Measurements from ENCODE around the gene ADAM23. TPM values are rescaled to one million over a fixed set of nuclear protein-coding genes. Genes with fewer than 3 reads are reported as not detected.

The ADAM23 gene
- total RNA-seq, 1 donor, result under 0.01 TPM

DNA sequence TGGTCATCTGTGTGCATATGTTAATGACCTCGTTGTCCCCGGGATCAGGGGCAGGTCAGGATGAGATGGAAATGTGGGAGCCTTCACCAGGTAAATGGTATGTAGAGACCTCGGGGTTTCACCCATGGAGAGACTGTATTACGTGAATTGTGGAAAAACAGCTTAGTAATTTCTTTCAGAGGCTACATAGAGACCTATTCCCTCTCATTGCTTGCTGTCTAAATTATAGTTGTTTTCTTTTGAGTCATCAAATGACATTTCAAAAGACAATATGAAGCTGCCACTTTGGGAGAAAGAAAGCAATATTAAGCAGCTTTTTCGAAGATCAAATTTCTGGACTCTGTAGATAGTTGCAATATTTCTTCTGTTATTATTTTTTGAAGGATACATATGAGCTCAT, 20.4 kb downstream of the ADAM23 start:
- Histone ChIP-seq H3K4me1 (ENCODE audit: insufficient read depth, low read length) (no peaks in the 10 kb centered on the region), H2AFZ (ENCODE audit: low read length) (no peak overlapping the region), H3K79me2 (ENCODE audit: insufficient read depth, low read length) (no peaks in the 10 kb centered on the region), H3K4me3 (ENCODE audit: insufficient read depth, low read length) (no peak overlapping the region), H3K27me3 (ENCODE audit: insufficient read depth, low read length) (no peaks in the 10 kb centered on the region), H3K4me2 (ENCODE audit: insufficient read depth, low read length) (no peak overlapping the region), H3K9me3 (ENCODE audit: low read depth, low read length) (no peaks in the 10 kb centered on the region), H3K36me3 (ENCODE audit: insufficient read depth, low read length) (no peaks in the 10 kb centered on the region), H3K27ac (ENCODE audit: low read depth, low read length) (no peak overlapping the region), H4K20me1 (ENCODE audit: insufficient read depth, low read length) (no peaks in the 10 kb centered on the region)
- DNase-seq (ENCODE audit: insufficient read length, low spot score, missing footprints), result no peak
- TF ChIP-seq, protein P1, sequence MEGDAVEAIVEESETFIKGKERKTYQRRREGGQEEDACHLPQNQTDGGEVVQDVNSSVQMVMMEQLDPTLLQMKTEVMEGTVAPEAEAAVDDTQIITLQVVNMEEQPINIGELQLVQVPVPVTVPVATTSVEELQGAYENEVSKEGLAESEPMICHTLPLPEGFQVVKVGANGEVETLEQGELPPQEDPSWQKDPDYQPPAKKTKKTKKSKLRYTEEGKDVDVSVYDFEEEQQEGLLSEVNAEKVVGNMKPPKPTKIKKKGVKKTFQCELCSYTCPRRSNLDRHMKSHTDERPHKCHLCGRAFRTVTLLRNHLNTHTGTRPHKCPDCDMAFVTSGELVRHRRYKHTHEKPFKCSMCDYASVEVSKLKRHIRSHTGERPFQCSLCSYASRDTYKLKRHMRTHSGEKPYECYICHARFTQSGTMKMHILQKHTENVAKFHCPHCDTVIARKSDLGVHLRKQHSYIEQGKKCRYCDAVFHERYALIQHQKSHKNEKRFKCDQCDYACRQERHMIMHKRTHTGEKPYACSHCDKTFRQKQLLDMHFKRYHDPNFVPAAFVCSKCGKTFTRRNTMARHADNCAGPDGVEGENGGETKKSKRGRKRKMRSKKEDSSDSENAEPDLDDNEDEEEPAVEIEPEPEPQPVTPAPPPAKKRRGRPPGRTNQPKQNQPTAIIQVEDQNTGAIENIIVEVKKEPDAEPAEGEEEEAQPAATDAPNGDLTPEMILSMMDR (IDR thresholded peaks at IDR 0.05; ENCODE audit: extremely low read depth, low read depth, low read length), result no peak

DNA sequence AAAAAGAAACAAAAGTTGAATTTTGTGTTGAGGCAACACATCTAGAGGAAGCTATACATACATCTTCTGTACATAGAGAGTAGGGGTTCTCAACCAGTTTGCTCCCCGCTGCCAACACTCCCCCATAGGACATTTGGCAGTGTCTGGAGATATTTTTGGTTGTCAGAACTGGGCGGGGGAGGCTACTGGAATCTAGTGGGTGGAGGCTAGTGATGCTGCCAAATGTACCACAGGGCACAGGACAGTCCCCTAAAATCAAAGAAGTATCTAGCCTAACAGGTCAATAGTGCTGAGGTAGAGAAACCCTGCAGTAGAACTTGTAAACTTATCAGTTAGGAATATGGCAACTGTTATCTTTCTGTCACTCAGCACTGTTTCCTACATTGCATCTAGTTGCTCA, 21.3 kb downstream of the ADAM23 start:
- no peaks in the 10 kb centered on the region for H3K27me3 ChIP-seq (ENCODE audit: insufficient read depth, low read length)
- TF ChIP-seq, protein P1 (IDR thresholded peaks at IDR 0.05; ENCODE audit: extremely low read depth, low read depth, low read length), result no peak
- no peaks in the 10 kb centered on the region for H4K20me1 ChIP-seq (ENCODE audit: insufficient read depth, low read length)
- no peaks in the 10 kb centered on the region for H3K4me1 ChIP-seq (ENCODE audit: insufficient read depth, low read length)
- H3K79me2 ChIP-seq (ENCODE audit: insufficient read depth, low read length), result no peaks in the 10 kb centered on the region
- DNase-seq (ENCODE audit: insufficient read length, low spot score, missing footprints), result no peak
- no peak overlapping the region for H3K4me3 ChIP-seq (ENCODE audit: insufficient read depth, low read length)
- H3K4me2 ChIP-seq (ENCODE audit: insufficient read depth, low read length), result no peak overlapping the region
- no peak overlapping the region for H2AFZ ChIP-seq (ENCODE audit: low read length)
- H3K9me3 ChIP-seq (ENCODE audit: low read depth, low read length), result no peaks in the 10 kb centered on the region
- no peaks in the 10 kb centered on the region for H3K36me3 ChIP-seq (ENCODE audit: insufficient read depth, low read length)
- no peak overlapping the region for H3K27ac ChIP-seq (ENCODE audit: low read depth, low read length)

DNA sequence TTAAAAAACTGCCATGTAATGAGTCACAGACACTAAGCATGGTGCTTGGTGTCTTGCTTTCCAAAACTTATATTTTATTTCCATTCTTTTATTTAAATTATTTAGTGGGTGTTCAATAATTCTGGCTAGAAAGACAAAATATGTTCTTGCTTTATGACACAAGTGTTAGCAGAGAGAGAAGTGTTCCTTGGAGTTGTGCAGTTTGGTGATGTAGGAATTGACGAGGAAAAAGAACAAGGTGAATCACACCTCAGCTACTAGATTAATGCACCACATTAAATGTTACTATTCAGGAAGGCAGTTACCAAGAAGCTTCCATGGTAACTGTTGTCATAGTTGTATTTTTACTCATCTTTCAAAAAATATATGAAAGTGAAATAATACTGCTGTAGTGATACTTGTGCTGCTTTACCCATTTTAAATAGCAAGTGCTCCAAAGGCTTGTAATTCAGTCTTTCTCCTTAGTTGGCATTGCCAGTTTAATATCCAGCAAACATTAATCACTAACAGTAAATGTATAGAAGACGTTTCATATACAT, 28.3 kb downstream of the ADAM23 start:
- TF ChIP-seq, protein P1 (IDR thresholded peaks at IDR 0.05; ENCODE audit: extremely low read depth, low read depth, low read length), result no peak
- Histone ChIP-seq H2AFZ (ENCODE audit: low read length) (no peak overlapping the region), H3K27me3 (ENCODE audit: insufficient read depth, low read length) (no peaks in the 10 kb centered on the region), H3K4me1 (ENCODE audit: insufficient read depth, low read length) (no peaks in the 10 kb centered on the region), H4K20me1 (ENCODE audit: insufficient read depth, low read length) (no peaks in the 10 kb centered on the region), H3K79me2 (ENCODE audit: insufficient read depth, low read length) (no peaks in the 10 kb centered on the region), H3K4me3 (ENCODE audit: insufficient read depth, low read length) (no peak overlapping the region), H3K36me3 (ENCODE audit: insufficient read depth, low read length) (no peaks in the 10 kb centered on the region), H3K4me2 (ENCODE audit: insufficient read depth, low read length) (no peak overlapping the region), H3K9me3 (ENCODE audit: low read depth, low read length) (no peaks in the 10 kb centered on the region), H3K27ac (ENCODE audit: low read depth, low read length) (no peak overlapping the region)
- no peak for DNase-seq (ENCODE audit: insufficient read length, low spot score, missing footprints)

DNA sequence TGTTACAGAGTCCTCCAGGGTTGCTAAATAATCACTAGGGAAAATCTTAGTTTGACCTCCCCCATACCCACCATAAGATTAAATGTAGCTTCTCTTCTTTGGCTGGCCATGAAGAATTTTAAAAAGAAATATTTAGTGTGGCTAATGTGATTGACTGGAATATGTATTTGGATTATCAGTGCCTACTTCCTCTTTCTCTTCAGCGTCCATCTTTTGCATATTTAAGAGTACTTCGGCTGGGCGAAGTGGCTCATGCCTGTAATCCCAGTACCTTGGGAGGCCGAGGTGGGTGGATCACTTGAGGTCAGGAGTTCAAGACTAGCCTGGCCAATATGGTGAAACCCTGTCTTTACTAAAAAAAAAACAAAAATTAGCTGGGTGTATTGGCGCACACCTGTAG, 28.8 kb downstream of the ADAM23 start:
- H3K4me1 ChIP-seq (ENCODE audit: insufficient read depth, low read length), result no peaks in the 10 kb centered on the region
- H3K36me3 ChIP-seq (ENCODE audit: insufficient read depth, low read length), result no peaks in the 10 kb centered on the region
- TF ChIP-seq, protein P1 (IDR thresholded peaks at IDR 0.05; ENCODE audit: extremely low read depth, low read depth, low read length), result no peak
- H3K79me2 ChIP-seq (ENCODE audit: insufficient read depth, low read length), result no peaks in the 10 kb centered on the region
- no peak overlapping the region for H2AFZ ChIP-seq (ENCODE audit: low read length)
- no peak overlapping the region for H3K4me2 ChIP-seq (ENCODE audit: insufficient read depth, low read length)
- no peaks in the 10 kb centered on the region for H3K9me3 ChIP-seq (ENCODE audit: low read depth, low read length)
- H3K4me3 ChIP-seq (ENCODE audit: insufficient read depth, low read length), result no peak overlapping the region
- H3K27ac ChIP-seq (ENCODE audit: low read depth, low read length), result no peak overlapping the region
- no peaks in the 10 kb centered on the region for H3K27me3 ChIP-seq (ENCODE audit: insufficient read depth, low read length)
- no peaks in the 10 kb centered on the region for H4K20me1 ChIP-seq (ENCODE audit: insufficient read depth, low read length)
- DNase-seq (ENCODE audit: insufficient read length, low spot score, missing footprints), result no peak
